H1 (cell line): Measurements from ENCODE around the gene UBE3B.

Source experiments
- CHD2 ChIP-seq: IDR thresholded peaks from 2 replicates; pipeline ENCODE4 v1.6.1; 2012; ENCODE audit warnings: low read length, improper control_type of control experiment
- CTCF ChIP-seq, 3 experiments: IDR thresholded peaks; 1 replicate in 2 of 3; 2 replicates in 1 of 3; pipeline versions ENCODE4 v1.5.1 to v1.6.1; 2011; ENCODE audit warnings: low read length in 3 of 3, mild to moderate bottlenecking in 3 of 3, inconsistent platforms in 2 of 3, low read depth in 1 of 3, moderate library complexity in 1 of 3; ENCODE audit not compliant: insufficient read depth in 1 of 3; ENCODE audit errors: control extremely low read depth in 1 of 3
- EP300 ChIP-seq, 2 experiments: IDR thresholded peaks; 1 replicate in 1 of 2; 2 replicates in 1 of 2; pipeline ENCODE4 v1.6.1; 2011 to 2012; ENCODE audit warnings: low read depth in 2 of 2, low read length in 2 of 2, mild to moderate bottlenecking in 2 of 2, borderline replicate concordance in 1 of 2, inconsistent platforms in 1 of 2, moderate library complexity in 1 of 2
- JUND ChIP-seq: IDR thresholded peaks from 2 replicates; pipeline ENCODE4 v1.6.1; 2011; ENCODE audit warnings: mild to moderate bottlenecking, improper control_type of control experiment, low read length
- POLR2A ChIP-seq, 2 experiments: IDR thresholded peaks; 1 replicate in 1 of 2; 2 replicates in 1 of 2; pipeline ENCODE4 v1.6.1; 2011; ENCODE audit warnings: low read depth in 2 of 2, low read length in 2 of 2, mild to moderate bottlenecking in 2 of 2; ENCODE audit errors: control extremely low read depth in 1 of 2

DNA sequence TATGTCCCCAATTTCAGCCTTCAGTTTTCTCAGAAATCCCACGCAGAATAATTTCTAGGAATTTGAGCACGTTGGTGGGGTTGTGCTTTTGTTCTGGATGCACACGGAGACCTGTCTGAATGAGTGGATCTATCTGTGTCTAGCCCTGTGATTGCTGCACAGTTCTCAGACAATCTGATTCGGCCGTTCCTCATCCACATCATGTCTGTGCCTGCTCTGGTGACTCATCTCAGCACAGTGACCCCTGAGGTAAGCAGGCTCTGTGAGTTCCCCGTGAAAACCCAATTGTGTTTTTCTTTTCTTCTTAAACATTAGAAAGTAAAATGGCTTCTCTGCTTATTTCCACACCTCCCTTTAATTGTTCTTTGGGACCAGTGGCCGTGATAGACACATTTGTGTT is 20.2 kb downstream of the UBE3B start:
- TF ChIP-seq CHD2 (no peak), POLR2A (IDR thresholded peaks at IDR 0.05; ENCODE audit: control extremely low read depth in 1 of 2, low read depth in 2 of 2, low read length in 2 of 2) (no peak), EP300 (IDR thresholded peaks at IDR 0.05; ENCODE audit: borderline replicate concordance in 1 of 2, low read depth in 2 of 2, low read length in 2 of 2) (no peak), JUND (no peak), CTCF (IDR thresholded peaks at IDR 0.05; ENCODE audit: control extremely low read depth in 1 of 3, insufficient read depth in 1 of 3, low read depth in 1 of 3, low read length in 3 of 3) (no peak)
